Panc1 (cell line): Measurements from ENCODE around the gene MYRIP. TPM values are rescaled to one million over a fixed set of nuclear protein-coding genes. Genes with fewer than 3 reads are reported as not detected.
"Not testable (repeated sequence)": the region's sequence is repeated elsewhere in the genome, so short reads cannot be mapped to it uniquely, and the experiment has no call there.

Source experiments
- ATAC-seq: fragments of 200-7000 bp; cut with Tn5 transposase; 2 replicates; pipeline ENCODE4 v1.9.1; 2020; ENCODE audit warnings: mild to moderate bottlenecking, moderate library complexity
- BruUV-seq: library from RNA; stranded (reverse); fragments of 400-500 nt; replicated peaks from 2 replicates; lab custom pipeline; 2021; lab: Mats Ljungman, UMichigan
- CTCF ChIA-PET: fragments of 300-600 bp; sonication (Branson Sonifier 250); formaldehyde crosslinking; loops from one replicate; lab custom pipeline; 2022; ENCODE audit warnings: antibody characterized with exemption; lab: Charles Lee
- POLR2A ChIA-PET: fragments of 300-600 bp; sonication (Branson Sonifier 250); formaldehyde crosslinking; loops from one replicate; lab custom pipeline; 2022; ENCODE audit warnings: antibody characterized with exemption; lab: Charles Lee
- DNase-seq: peaks from one replicate; pipeline ENCODE4 v3.0.0-alpha.2; 2010; ENCODE audit warnings: low read depth, low spot score
- H3K27ac ChIP-seq: 2 replicates; pipeline ENCODE4 v1.5.1; 2011; ENCODE audit warnings: mild to moderate bottlenecking, low read length, inconsistent platforms
- H3K27me3 ChIP-seq: fragments of 200-500 bp; sonication (Bioruptor generic); 2 replicates; pipeline ENCODE4 v1.6.0; 2014; ENCODE audit warnings: low read length, inconsistent platforms; ENCODE audit not compliant: control insufficient read depth, insufficient read depth
- H3K36me3 ChIP-seq: fragments of 200-500 bp; sonication (Bioruptor generic); 2 replicates; pipeline ENCODE4 v1.5.1; 2014; ENCODE audit warnings: inconsistent platforms, mild to moderate bottlenecking, low read length, moderate library complexity; ENCODE audit not compliant: control insufficient read depth, insufficient read depth
- H3K4me1 ChIP-seq: 2 replicates; pipeline ENCODE4 v1.5.1; 2011; ENCODE audit warnings: inconsistent platforms, mild to moderate bottlenecking, low read length, moderate library complexity; ENCODE audit not compliant: control insufficient read depth, insufficient read depth
- H3K4me3 ChIP-seq, 2 experiments: 2 replicates each; pipeline ENCODE4 v1.5.1; 2011 to 2012; ENCODE audit warnings: low read depth in 2 of 2, low read length in 2 of 2, mild to moderate bottlenecking in 2 of 2, inconsistent platforms in 1 of 2, moderate library complexity in 1 of 2
- H3K9me3 ChIP-seq: fragments of 200-500 bp; sonication (Bioruptor generic); 2 replicates; pipeline ENCODE4 v1.5.1; 2014; ENCODE audit warnings: low read depth, mild to moderate bottlenecking, inconsistent platforms, low read length, moderate library complexity; ENCODE audit not compliant: control insufficient read depth, insufficient read depth
- POLR2AphosphoS5 ChIP-seq: IDR thresholded peaks from 2 replicates; pipeline ENCODE4 v1.6.1; 2012; ENCODE audit warnings: mild to moderate bottlenecking, low read depth, low read length, moderate library complexity
- SIN3A ChIP-seq: IDR thresholded peaks from 2 replicates; pipeline ENCODE4 v1.6.1; 2012; ENCODE audit warnings: low read depth, mild to moderate bottlenecking, low read length, moderate library complexity, borderline replicate concordance; ENCODE audit not compliant: insufficient read depth
- TCF7L2 ChIP-seq: IDR thresholded peaks from 2 replicates; pipeline ENCODE4 v1.6.1; 2011; ENCODE audit warnings: mild to moderate bottlenecking, low read depth, low read length, inconsistent platforms
- in situ Hi-C: cut with HindIII; loops from 2 replicates; pipeline ENCODE4 v1.10.0; 2016; ENCODE audit warnings: low sequenced_read_pairs, low pct_unique_long_range_greater_than_20kb
- intact Hi-C: fragments of 100-400 bp; cut with micrococcal nuclease; formaldehyde crosslinking; loops from one replicate; pipeline ENCODE4 v1.10.0; 2022; ENCODE audit not compliant: unreplicated experiment
- total RNA-seq: library from RNA; stranded (reverse); gene quantifications from one replicate; pipeline ENCODE4 v1.2.1, GENCODE V29; 2021; ENCODE audit not compliant: unreplicated experiment
- TF ChIP-seq, protein P1 (sequence below), 2 experiments: IDR thresholded peaks; 2 replicates each; pipeline ENCODE4 v1.6.1; 2011 to 2012; ENCODE audit warnings: low read depth in 2 of 2, control low read depth in 1 of 2, low read length in 1 of 2, mild to moderate bottlenecking in 1 of 2, moderate library complexity in 1 of 2; ENCODE audit not compliant: insufficient read depth in 1 of 2
- TF ChIP-seq, protein P2 (sequence below): fragments of 450-650 bp; IDR thresholded peaks from 2 replicates; pipeline ENCODE4 v1.5.1; 2017; ENCODE audit warnings: mild to moderate bottlenecking

MYRIP gene
- total RNA-seq, 1 experiment from 2014 or later, result 0.59 TPM

DNA sequence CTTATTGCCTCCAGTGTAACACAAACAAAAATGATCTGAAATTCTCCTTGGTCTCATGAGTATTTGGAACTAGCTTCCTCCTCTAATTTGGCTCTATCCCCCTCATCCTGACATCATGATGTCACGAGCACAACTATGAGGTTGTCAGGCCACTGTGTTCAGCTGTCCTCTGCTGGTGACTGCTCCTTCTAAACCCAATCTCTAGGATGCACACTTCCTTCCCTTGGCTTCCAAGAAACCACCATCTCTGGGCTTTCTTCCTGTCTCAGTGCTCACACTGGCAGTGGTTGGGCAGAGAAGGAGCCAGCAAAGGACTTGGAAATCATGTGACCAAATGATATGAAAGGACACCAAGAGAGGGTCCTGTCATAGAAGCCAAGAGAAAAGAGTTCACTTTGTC is 469.4 kb downstream of the MYRIP start:
- Histone ChIP-seq H3K27me3 (no peaks in the 10 kb centered on the region), H3K4me3 (no peak overlapping the region), H3K27ac (no peak overlapping the region), H3K36me3 (no peaks in the 10 kb centered on the region), H3K9me3 (no peaks in the 10 kb centered on the region), H3K4me1 (no peaks in the 10 kb centered on the region)
- TF ChIP-seq POLR2AphosphoS5, result no peak
- TF ChIP-seq SIN3A, result no peak
- TF ChIP-seq, protein P1, sequence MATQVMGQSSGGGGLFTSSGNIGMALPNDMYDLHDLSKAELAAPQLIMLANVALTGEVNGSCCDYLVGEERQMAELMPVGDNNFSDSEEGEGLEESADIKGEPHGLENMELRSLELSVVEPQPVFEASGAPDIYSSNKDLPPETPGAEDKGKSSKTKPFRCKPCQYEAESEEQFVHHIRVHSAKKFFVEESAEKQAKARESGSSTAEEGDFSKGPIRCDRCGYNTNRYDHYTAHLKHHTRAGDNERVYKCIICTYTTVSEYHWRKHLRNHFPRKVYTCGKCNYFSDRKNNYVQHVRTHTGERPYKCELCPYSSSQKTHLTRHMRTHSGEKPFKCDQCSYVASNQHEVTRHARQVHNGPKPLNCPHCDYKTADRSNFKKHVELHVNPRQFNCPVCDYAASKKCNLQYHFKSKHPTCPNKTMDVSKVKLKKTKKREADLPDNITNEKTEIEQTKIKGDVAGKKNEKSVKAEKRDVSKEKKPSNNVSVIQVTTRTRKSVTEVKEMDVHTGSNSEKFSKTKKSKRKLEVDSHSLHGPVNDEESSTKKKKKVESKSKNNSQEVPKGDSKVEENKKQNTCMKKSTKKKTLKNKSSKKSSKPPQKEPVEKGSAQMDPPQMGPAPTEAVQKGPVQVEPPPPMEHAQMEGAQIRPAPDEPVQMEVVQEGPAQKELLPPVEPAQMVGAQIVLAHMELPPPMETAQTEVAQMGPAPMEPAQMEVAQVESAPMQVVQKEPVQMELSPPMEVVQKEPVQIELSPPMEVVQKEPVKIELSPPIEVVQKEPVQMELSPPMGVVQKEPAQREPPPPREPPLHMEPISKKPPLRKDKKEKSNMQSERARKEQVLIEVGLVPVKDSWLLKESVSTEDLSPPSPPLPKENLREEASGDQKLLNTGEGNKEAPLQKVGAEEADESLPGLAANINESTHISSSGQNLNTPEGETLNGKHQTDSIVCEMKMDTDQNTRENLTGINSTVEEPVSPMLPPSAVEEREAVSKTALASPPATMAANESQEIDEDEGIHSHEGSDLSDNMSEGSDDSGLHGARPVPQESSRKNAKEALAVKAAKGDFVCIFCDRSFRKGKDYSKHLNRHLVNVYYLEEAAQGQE (IDR thresholded peaks at IDR 0.05; ENCODE audit: insufficient read depth in 1 of 2, low read depth in 2 of 2, low read length in 1 of 2), result no peak
- no TSS peak for BruUV-seq
- CTCF ChIA-PET, result no interaction called here
- intact Hi-C loops, result no loop called here
- POLR2A ChIA-PET, result no interaction called here
- no peak for DNase-seq
- no peak for ATAC-seq
- in situ Hi-C loops, result no loop called here

DNA sequence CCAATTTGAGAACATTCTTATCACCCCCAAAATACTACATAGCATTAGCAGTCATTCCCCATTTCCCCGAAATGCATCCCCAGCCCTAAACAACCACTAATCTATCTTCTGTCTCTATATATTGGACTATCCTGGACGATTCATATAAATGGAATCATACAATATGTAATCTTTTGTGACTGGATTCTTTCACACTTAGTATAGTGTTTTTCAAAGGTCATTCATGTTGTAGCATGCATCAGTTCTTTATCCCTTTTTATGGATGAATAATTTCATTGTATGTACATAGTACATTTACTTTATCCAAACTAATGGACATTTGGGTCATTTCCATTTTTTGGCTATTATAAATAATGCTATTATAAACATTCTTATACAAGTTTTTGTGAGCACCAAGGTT is 472.6 kb downstream of the MYRIP start:
- TF ChIP-seq TCF7L2 (no peak), POLR2AphosphoS5 (no peak), SIN3A (no peak)
- TF ChIP-seq, protein P1 (IDR thresholded peaks at IDR 0.05; ENCODE audit: insufficient read depth in 1 of 2, low read depth in 2 of 2, low read length in 1 of 2), result no peak
- TF ChIP-seq, protein P2, sequence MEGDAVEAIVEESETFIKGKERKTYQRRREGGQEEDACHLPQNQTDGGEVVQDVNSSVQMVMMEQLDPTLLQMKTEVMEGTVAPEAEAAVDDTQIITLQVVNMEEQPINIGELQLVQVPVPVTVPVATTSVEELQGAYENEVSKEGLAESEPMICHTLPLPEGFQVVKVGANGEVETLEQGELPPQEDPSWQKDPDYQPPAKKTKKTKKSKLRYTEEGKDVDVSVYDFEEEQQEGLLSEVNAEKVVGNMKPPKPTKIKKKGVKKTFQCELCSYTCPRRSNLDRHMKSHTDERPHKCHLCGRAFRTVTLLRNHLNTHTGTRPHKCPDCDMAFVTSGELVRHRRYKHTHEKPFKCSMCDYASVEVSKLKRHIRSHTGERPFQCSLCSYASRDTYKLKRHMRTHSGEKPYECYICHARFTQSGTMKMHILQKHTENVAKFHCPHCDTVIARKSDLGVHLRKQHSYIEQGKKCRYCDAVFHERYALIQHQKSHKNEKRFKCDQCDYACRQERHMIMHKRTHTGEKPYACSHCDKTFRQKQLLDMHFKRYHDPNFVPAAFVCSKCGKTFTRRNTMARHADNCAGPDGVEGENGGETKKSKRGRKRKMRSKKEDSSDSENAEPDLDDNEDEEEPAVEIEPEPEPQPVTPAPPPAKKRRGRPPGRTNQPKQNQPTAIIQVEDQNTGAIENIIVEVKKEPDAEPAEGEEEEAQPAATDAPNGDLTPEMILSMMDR, result no peak
- Histone ChIP-seq H3K9me3 (no peaks in the 10 kb centered on the region), H3K4me1 (no peaks in the 10 kb centered on the region), H3K27me3 (no peaks in the 10 kb centered on the region), H3K27ac (no peak overlapping the region), H3K36me3 (no peaks in the 10 kb centered on the region), H3K4me3 (no peak overlapping the region)
- in situ Hi-C loops, result no loop called here
- BruUV-seq, result no TSS peak
- ATAC-seq, result no peak
- no peak for DNase-seq
- ChIA-PET CTCF (no interaction called here), POLR2A (no interaction called here)
- intact Hi-C loops, result no loop called here

DNA sequence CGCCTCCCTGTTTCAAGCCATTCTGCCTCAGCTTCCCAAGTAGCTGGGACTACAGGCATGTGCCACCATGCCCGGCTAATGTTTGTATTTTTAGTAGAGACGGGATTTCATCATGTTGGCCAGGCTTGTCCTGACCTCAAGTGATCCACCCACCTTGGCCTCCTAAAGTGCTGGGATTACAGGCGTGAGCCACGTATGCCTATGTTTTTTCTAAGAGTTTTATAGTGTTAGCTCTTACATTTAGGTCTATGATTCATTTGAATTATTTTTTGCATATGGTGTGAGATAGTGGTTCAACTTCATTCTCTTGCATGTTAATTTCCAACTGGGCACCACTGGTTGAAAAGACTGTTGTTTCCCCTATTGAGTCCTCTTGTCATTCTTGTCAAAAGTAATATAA is 473.6 kb downstream of the MYRIP start:
- BruUV-seq, H3K27ac ChIP-seq, in situ Hi-C loops, H3K4me1 ChIP-seq, H3K36me3 ChIP-seq, POLR2A ChIA-PET, intact Hi-C loops, ATAC-seq, CTCF ChIA-PET, H3K27me3 ChIP-seq, DNase-seq, H3K4me3 ChIP-seq, H3K9me3 ChIP-seq: not testable (repeated sequence)
